ENCODE measurements around the gene CCDC195.

Gene CCDC195

GRCh38 chr2:224716201-224716600, at the start of gene CCDC195:
Gene CCDC195, minus strand, starts transcription at chr2:224716365. Its CDS starts 0 bp downstream, at chr2:224716365.
- Histone ChIP-seq H4K20me1 (ENCODE audit: insufficient read depth, low read length, poor library complexity, severe bottlenecking) (no peaks in the 10 kb centered on the region), H2AFZ (ENCODE audit: low read length) (no peak within 1 kb of the TSS), H3K36me3 (ENCODE audit: insufficient read depth, low read length) (no peaks in the 10 kb centered on the region)

GRCh38 chr2:224764565-224765236, 48.5 kb upstream of the CCDC195 start:
- H3K9me2 ChIP-seq (replicated peaks; ENCODE audit: low read depth, low read length): no peaks in the 10 kb centered on the region
- H3K9me3 ChIP-seq (ENCODE audit: insufficient read depth, low read depth, low read length): no peaks in the 10 kb centered on the region
- H3K4me1 ChIP-seq (ENCODE audit: insufficient read depth, low read length, poor library complexity, severe bottlenecking): no peaks in the 10 kb centered on the region
- no peaks in the 10 kb centered on the region for H3F3A ChIP-seq (ENCODE audit: low read depth)
- peaks cover 23% of the 10 kb centered on the region; the same call in 1 of the 2 replicates for H3K36me3 ChIP-seq (ENCODE audit: insufficient read depth, low read length)
- no peak overlapping the region for H3K4me3 ChIP-seq (ENCODE audit: low read length, poor library complexity, severe bottlenecking)
- no peaks in the 10 kb centered on the region for H3K79me2 ChIP-seq (ENCODE audit: insufficient read depth, low read length)
- H3K27me3 ChIP-seq (ENCODE audit: insufficient read depth, low read length, poor library complexity, severe bottlenecking): no peaks in the 10 kb centered on the region
- no peak overlapping the region for H2AFZ ChIP-seq (ENCODE audit: low read length)
- no peak overlapping the region for H3K9ac ChIP-seq (ENCODE audit: low read depth, low read length, poor library complexity, severe bottlenecking)
- H3K4me2 ChIP-seq (ENCODE audit: low read depth, low read length, poor library complexity, severe bottlenecking): no peak overlapping the region
- TF ChIP-seq EZH2phosphoT487 (IDR thresholded peaks at IDR 0.05; ENCODE audit: borderline replicate concordance) (no peak), CTCF (conservative IDR thresholded peaks at IDR 0.05; ENCODE audit: low read length) (no peak)
- no peaks in the 10 kb centered on the region for H4K20me1 ChIP-seq (ENCODE audit: insufficient read depth, low read length, poor library complexity, severe bottlenecking)

More at GRCh38 chr2:224716201-224716600, at the start of gene CCDC195:
- Histone ChIP-seq H3F3A (ENCODE audit: low read depth) (no peaks in the 10 kb centered on the region), H3K9me3 (ENCODE audit: insufficient read depth, low read depth, low read length) (no peaks in the 10 kb centered on the region), H3K4me1 (ENCODE audit: insufficient read depth, low read length, poor library complexity, severe bottlenecking) (no peaks in the 10 kb centered on the region), H3K79me2 (ENCODE audit: insufficient read depth, low read length) (no peaks in the 10 kb centered on the region), H3K4me2 (ENCODE audit: low read depth, low read length, poor library complexity, severe bottlenecking) (no peak within 1 kb of the TSS), H3K9ac (ENCODE audit: low read depth, low read length, poor library complexity, severe bottlenecking) (no peak within 1 kb of the TSS), H3K4me3 (ENCODE audit: low read length, poor library complexity, severe bottlenecking) (no peak within 1 kb of the TSS), H3K27me3 (ENCODE audit: insufficient read depth, low read length, poor library complexity, severe bottlenecking) (no peaks in the 10 kb centered on the region), H3K9me2 (replicated peaks; ENCODE audit: low read depth, low read length) (no peaks in the 10 kb centered on the region)
- TF ChIP-seq CTCF (conservative IDR thresholded peaks at IDR 0.05; ENCODE audit: low read length): no peak
- TF ChIP-seq EZH2phosphoT487 (IDR thresholded peaks at IDR 0.05; ENCODE audit: borderline replicate concordance): no peak

GRCh38 chr2:224757934-224758548, 41.9 kb upstream of the CCDC195 start:
- no peaks in the 10 kb centered on the region for H3K9me2 ChIP-seq (replicated peaks; ENCODE audit: low read depth, low read length)

More at GRCh38 chr2:224757934-224758548, 41.9 kb upstream of the CCDC195 start:
- Histone ChIP-seq H3K27me3 (ENCODE audit: insufficient read depth, low read length, poor library complexity, severe bottlenecking) (no peaks in the 10 kb centered on the region), H3K9me3 (ENCODE audit: insufficient read depth, low read depth, low read length) (peaks cover 3% of the 10 kb centered on the region; the same call in 1 of the 2 replicates), H3K9ac (ENCODE audit: low read depth, low read length, poor library complexity, severe bottlenecking) (no peak overlapping the region), H3F3A (ENCODE audit: low read depth) (no peaks in the 10 kb centered on the region), H3K36me3 (ENCODE audit: insufficient read depth, low read length) (no peaks in the 10 kb centered on the region), H2AFZ (ENCODE audit: low read length) (no peak overlapping the region), H3K79me2 (ENCODE audit: insufficient read depth, low read length) (no peaks in the 10 kb centered on the region), H3K4me1 (ENCODE audit: insufficient read depth, low read length, poor library complexity, severe bottlenecking) (no peaks in the 10 kb centered on the region), H3K4me3 (ENCODE audit: low read length, poor library complexity, severe bottlenecking) (no peak overlapping the region), H3K4me2 (ENCODE audit: low read depth, low read length, poor library complexity, severe bottlenecking) (no peak overlapping the region), H4K20me1 (ENCODE audit: insufficient read depth, low read length, poor library complexity, severe bottlenecking) (no peaks in the 10 kb centered on the region)
- TF ChIP-seq CTCF (conservative IDR thresholded peaks at IDR 0.05; ENCODE audit: low read length): no peak
- no peak for TF ChIP-seq EZH2phosphoT487 (IDR thresholded peaks at IDR 0.05; ENCODE audit: borderline replicate concordance)

Data from Loucy (cell line).